ENCODE results near the gene FAM209A. TPM values are rescaled to one million over a fixed set of nuclear protein-coding genes. Genes with fewer than 3 reads are reported as not detected.

The FAM209A gene
- total RNA-seq, 1 donor from 2014 or later = not detected

DNA sequence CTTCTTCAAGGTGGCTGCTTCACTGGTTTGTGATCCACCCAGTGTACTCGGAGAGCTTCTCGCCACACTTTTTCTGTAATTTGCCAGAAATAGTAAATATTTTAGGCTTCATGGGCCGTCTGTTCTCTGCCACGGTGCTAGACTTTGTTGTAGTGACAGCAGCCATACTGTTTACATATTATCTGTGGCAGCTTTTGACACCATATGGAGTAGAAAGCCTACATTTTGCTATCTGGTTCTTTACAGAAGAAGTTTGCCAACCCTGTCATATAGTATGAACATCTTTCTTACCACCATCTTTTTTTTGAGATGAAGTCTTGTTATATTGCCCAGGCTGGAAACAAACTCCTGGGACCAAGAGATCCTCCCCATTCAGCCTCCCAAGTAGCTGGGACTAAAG, 41.0 kb downstream of the FAM209A start:
- no peaks in the 10 kb centered on the region for H3K4me1 ChIP-seq
- no peak overlapping the region for H3K4me3 ChIP-seq
- H3K27me3 ChIP-seq = no peaks in the 10 kb centered on the region
- intact Hi-C loops (cut with DNase I) = no loop called here
- no peaks in the 10 kb centered on the region for H3K9me3 ChIP-seq
- H3K27ac ChIP-seq = no peak overlapping the region
- no peaks in the 10 kb centered on the region for H3K36me3 ChIP-seq
- DNase-seq (ENCODE audit: low spot score in 2 of 2) = no peak
- TF ChIP-seq, protein P1, sequence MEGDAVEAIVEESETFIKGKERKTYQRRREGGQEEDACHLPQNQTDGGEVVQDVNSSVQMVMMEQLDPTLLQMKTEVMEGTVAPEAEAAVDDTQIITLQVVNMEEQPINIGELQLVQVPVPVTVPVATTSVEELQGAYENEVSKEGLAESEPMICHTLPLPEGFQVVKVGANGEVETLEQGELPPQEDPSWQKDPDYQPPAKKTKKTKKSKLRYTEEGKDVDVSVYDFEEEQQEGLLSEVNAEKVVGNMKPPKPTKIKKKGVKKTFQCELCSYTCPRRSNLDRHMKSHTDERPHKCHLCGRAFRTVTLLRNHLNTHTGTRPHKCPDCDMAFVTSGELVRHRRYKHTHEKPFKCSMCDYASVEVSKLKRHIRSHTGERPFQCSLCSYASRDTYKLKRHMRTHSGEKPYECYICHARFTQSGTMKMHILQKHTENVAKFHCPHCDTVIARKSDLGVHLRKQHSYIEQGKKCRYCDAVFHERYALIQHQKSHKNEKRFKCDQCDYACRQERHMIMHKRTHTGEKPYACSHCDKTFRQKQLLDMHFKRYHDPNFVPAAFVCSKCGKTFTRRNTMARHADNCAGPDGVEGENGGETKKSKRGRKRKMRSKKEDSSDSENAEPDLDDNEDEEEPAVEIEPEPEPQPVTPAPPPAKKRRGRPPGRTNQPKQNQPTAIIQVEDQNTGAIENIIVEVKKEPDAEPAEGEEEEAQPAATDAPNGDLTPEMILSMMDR (IDR thresholded peaks at IDR 0.05) = no peak

DNA sequence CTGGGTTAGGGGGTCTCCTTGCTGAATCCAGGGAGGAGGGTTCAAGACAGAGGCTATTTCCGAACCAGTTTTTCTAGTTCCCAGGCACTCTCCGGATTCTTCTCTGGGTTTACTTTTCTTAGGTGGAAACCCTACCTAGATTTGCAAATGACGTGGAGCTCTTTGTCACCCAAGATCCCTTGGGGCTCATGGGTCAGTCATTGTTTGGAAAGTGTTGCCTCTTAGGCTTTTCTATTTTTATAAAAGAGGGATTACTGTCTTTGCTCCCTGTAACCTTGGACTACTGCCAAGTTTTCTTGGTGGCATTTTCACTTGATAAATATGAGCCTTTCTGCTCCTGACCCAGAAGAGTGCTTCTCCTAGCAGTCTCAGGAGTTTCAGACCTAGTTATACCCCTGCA, 42.1 kb downstream of the FAM209A start:
- Histone ChIP-seq H3K4me1 (no peaks in the 10 kb centered on the region), H3K9me3 (no peaks in the 10 kb centered on the region), H3K27ac (no peak overlapping the region), H3K4me3 (no peak overlapping the region), H3K27me3 (no peaks in the 10 kb centered on the region), H3K36me3 (no peaks in the 10 kb centered on the region)
- TF ChIP-seq, protein P1 (IDR thresholded peaks at IDR 0.05) = no peak
- intact Hi-C loops (cut with DNase I) = no loop called here
- DNase-seq (ENCODE audit: low spot score in 2 of 2) = no peak

DNA sequence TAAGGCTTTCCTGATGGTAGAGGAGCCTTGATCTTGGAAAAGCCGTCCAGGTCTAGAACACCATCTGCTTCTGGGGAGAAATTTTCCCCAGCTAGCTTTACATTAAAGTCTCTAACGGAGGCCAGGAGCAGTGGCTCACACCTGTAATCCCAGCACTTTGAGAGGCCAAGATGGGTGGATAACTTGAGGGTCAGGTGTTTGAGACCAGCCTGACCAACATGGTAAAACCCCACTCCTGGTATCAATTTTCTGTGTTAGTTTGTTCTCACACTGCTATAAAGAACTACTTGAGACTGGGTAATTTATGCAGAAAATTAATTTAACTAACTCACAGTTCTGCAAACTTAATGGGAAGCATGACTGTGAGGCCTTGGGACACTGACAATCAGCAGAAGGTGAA, 46.3 kb downstream of the FAM209A start:
- no peaks in the 10 kb centered on the region for H3K36me3 ChIP-seq
- no peaks in the 10 kb centered on the region for H3K27me3 ChIP-seq
- H3K4me3 ChIP-seq = no peak overlapping the region
- no peak overlapping the region for H3K27ac ChIP-seq
- no peak for DNase-seq (ENCODE audit: low spot score in 2 of 2)
- H3K9me3 ChIP-seq = no peaks in the 10 kb centered on the region
- H3K4me1 ChIP-seq = no peaks in the 10 kb centered on the region
- TF ChIP-seq, protein P1 (IDR thresholded peaks at IDR 0.05) = no peak
- intact Hi-C loops (cut with DNase I) = no loop called here

DNA sequence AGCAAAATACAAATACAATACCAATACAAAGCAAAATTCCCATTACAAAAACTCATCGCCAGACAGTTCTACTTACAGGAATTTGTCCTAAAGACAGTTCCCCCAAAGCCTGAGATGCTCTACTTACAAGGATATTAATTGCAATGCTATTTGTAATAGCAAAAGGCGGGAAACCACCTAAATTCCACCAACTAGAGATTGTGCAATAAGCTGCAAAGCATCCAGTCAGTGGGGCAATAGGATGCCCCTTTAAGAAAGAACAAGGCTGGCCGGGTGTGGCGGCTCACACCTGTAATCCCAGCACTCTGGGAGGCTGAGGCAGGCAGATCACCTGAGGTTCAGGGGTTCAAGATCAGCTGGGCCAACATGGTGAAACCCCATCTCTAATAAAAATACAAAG, 47.6 kb downstream of the FAM209A start:
- TF ChIP-seq, protein P1 (IDR thresholded peaks at IDR 0.05) = no peak
- H3K27me3 ChIP-seq = no peaks in the 10 kb centered on the region
- no peak for DNase-seq (ENCODE audit: low spot score in 2 of 2)
- intact Hi-C loops (cut with DNase I) = no loop called here
- H3K27ac ChIP-seq = no peak overlapping the region
- H3K4me1 ChIP-seq = no peaks in the 10 kb centered on the region
- H3K36me3 ChIP-seq = no peaks in the 10 kb centered on the region
- no peaks in the 10 kb centered on the region for H3K9me3 ChIP-seq
- H3K4me3 ChIP-seq = no peak overlapping the region

DNA sequence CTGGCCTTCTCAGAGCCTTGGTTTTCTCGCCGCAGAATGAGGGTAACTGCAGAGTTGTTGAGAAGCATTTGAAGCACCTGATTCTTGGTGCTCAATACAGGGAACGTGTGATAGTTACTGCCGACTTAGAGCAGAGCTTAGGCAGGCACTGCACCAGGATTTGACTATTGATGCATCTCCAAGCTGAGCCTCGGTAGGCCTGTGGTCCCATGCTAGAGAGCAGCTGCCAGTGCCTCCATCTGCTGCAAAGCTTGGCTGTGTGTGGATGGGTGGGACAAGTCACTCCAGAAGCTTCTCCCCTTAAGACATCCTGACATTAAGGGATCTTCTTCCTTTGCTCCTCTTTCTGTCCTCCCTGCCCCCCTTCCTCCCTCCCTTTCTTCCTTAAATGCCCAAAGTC, 49.4 kb downstream of the FAM209A start:
- Histone ChIP-seq H3K4me3 (no peak overlapping the region), H3K36me3 (no peaks in the 10 kb centered on the region), H3K4me1 (no peaks in the 10 kb centered on the region), H3K27ac (no peak overlapping the region), H3K27me3 (no peaks in the 10 kb centered on the region), H3K9me3 (no peaks in the 10 kb centered on the region)
- intact Hi-C loops (cut with DNase I) = no loop called here
- no peak for DNase-seq (ENCODE audit: low spot score in 2 of 2)
- TF ChIP-seq, protein P1 (IDR thresholded peaks at IDR 0.05) = no peak

DNA sequence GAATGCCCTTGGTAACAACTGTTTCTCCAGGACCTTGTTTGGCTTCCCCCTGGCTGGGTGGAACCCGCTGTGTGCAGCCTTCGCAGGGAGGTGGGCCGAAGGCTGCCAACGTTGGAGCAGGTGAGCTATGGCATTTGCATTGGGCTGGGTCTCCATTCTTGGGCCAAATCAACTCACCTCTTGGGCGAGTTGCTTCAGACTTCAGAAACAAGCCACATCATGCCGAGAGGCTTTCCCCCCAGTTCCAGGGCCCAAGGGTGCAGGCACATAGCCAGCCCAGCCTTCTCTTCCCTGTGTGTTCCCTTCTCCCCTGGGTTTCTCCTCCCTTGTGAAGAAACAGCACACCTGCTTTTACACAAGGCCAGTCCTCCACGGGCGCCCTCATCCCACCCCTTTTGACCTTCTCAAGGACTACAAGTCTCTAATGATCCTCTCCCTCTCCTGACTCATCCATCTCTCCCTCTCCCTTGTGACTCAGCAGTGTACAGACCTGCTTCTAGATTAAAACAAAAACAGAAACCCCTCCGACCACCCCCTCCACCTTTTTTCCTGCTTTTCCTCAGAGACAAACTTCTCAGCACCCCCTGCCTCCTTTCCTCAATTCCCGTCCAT, 50.1 kb downstream of the FAM209A start:
- TF ChIP-seq, protein P1 (IDR thresholded peaks at IDR 0.05) = no peak
- Histone ChIP-seq H3K27me3 (no peaks in the 10 kb centered on the region), H3K9me3 (no peaks in the 10 kb centered on the region), H3K36me3 (no peaks in the 10 kb centered on the region), H3K4me1 (no peaks in the 10 kb centered on the region), H3K27ac (no peak overlapping the region), H3K4me3 (no peak overlapping the region)
- intact Hi-C loops (cut with DNase I) = no loop called here
- no peak for DNase-seq (ENCODE audit: low spot score in 2 of 2)

Data from ascending aorta (tissue), 2 donors.